SK-N-SH (cell line): ENCODE results near the gene ARID1B.

ENCODE experiments used
- CHD2 ChIP-seq: fragments of 150-350 bp; IDR thresholded peaks from 2 replicates; pipeline ENCODE4 v1.6.1; 2018; ENCODE audit warnings: low read length; ENCODE audit not compliant: partially characterized antibody
- CTCF ChIP-seq: fragments of 200-600 bp; sonication (generic); IDR thresholded peaks from 2 replicates; pipeline ENCODE4 v1.6.1; 2017; ENCODE audit warnings: antibody characterized with exemption, mild to moderate bottlenecking, moderate library complexity
- EP300 ChIP-seq, 2 experiments: IDR thresholded peaks; 2 replicates each; pipeline versions ENCODE4 v1.4.0 to v1.6.1; 2012; ENCODE audit warnings: borderline replicate concordance in 1 of 2, low read depth in 1 of 2, low read length in 1 of 2
- EZH2phosphoT487 ChIP-seq: fragments of 200-600 bp; sonication (generic); IDR thresholded peaks from 2 replicates; pipeline ENCODE4 v1.6.1; 2017; ENCODE audit warnings: low read depth, mixed run types, mild to moderate bottlenecking, antibody characterized with exemption, moderate library complexity, borderline replicate concordance
- MAX ChIP-seq: IDR thresholded peaks from 2 replicates; pipeline ENCODE4 v1.4.0; 2012; ENCODE audit warnings: low read depth
- NFIC ChIP-seq: IDR thresholded peaks from 2 replicates; pipeline ENCODE4 v1.4.0; 2012; ENCODE audit warnings: borderline replicate concordance
- POLR2AphosphoS5 ChIP-seq: IDR thresholded peaks from 2 replicates; pipeline ENCODE4 v1.6.1; 2012; ENCODE audit warnings: low read depth, low read length
- REST ChIP-seq: IDR thresholded peaks from 2 replicates; pipeline ENCODE4 v1.6.1; 2012; ENCODE audit warnings: mild to moderate bottlenecking, low read depth, low read length, moderate library complexity
- SIN3A ChIP-seq: IDR thresholded peaks from 2 replicates; pipeline ENCODE4 v1.6.1; 2012; ENCODE audit warnings: low read depth, mild to moderate bottlenecking, low read length, moderate library complexity, borderline replicate concordance
- SMC3 ChIP-seq: IDR thresholded peaks from 2 replicates; pipeline ENCODE4 v1.6.1; 2012; ENCODE audit warnings: low read depth, low read length, improper control_type of control experiment
- TAF1 ChIP-seq: IDR thresholded peaks from 2 replicates; pipeline ENCODE4 v1.6.1; 2012; ENCODE audit warnings: low read depth, mild to moderate bottlenecking, low read length, moderate library complexity, borderline replicate concordance
- TCF12 ChIP-seq: IDR thresholded peaks from 2 replicates; pipeline ENCODE4 v1.4.0; 2012
- TF ChIP-seq, protein P1 (sequence below): IDR thresholded peaks from 2 replicates; pipeline ENCODE4 v1.4.0; 2012; ENCODE audit warnings: low read depth, borderline replicate concordance

DNA sequence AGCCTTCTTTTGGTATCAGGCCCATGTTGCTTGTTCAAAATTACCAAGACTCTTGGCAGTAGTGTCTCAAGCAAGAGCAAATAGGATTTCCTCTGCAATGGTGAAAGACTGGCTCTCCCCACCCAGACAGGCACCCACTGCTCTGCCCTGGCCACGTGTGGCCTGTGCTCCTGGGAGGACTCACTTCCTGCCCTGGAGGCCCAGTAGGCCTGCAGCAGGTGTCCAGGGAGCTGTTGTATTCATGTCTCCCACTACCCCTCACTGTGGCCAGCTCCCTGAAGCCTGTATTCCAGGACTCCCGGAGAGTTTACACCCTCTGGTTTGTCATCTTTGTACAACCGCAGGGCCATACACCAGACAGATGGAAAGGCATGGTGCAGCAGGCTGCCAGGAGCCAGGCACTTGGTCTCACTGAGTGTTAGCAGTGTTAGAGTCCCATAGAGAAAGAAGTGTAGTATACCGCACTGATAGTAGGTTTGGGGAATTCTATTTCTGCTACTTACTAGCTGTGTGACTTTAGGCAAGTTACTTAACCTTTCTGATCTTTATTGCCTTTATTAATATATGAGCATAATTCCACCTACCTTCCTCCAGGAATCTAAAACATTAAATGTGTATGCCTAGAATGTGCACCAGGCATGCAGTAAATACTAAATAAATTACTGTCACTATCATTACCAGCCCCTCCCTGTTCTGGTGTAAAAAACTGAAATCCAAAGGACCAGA lies 386.4 kb downstream of the ARID1B start:
- TF ChIP-seq CTCF (no peak), POLR2AphosphoS5 (no peak), MAX (no peak), REST (no peak), EZH2phosphoT487 (no peak), TAF1 (no peak), EP300 (IDR thresholded peaks at IDR 0.05; ENCODE audit: borderline replicate concordance in 1 of 2, low read depth in 1 of 2, low read length in 1 of 2) (no peak), NFIC (no peak), SMC3 (no peak), TCF12 (no peak), CHD2 (no peak), SIN3A (no peak)
- TF ChIP-seq, protein P1, sequence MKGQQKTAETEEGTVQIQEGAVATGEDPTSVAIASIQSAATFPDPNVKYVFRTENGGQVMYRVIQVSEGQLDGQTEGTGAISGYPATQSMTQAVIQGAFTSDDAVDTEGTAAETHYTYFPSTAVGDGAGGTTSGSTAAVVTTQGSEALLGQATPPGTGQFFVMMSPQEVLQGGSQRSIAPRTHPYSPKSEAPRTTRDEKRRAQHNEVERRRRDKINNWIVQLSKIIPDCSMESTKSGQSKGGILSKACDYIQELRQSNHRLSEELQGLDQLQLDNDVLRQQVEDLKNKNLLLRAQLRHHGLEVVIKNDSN = no peak
